Lung (tissue), 12 donors: ENCODE data around the gene FLT1. TPM values are rescaled to one million over a fixed set of nuclear protein-coding genes. Genes with fewer than 3 reads are reported as not detected.

ENCODE experiments used
- ATAC-seq: fragments of 200-7000 bp; cut with Tn5 transposase; one replicate; pipeline ENCODE4 v1.9.1; 2020; ENCODE audit warnings: moderate number of reproducible peaks; ENCODE audit not compliant: insufficient read depth, low FRiP score
- DNase-seq, 3 donors: peaks; one replicate each; pipeline ENCODE4 v3.0.0-alpha.2; 2013 to 2017
- H3K27ac ChIP-seq, 2 donors: one replicate each; pipeline ENCODE4 v1.5.1; 2013; ENCODE audit warnings: mild to moderate bottlenecking in 2 of 2, moderate library complexity in 2 of 2, control low read depth in 1 of 2, inconsistent platforms in 1 of 2, low read depth in 1 of 2, low read length in 1 of 2
- H3K27me3 ChIP-seq, 3 donors: one replicate each; pipeline ENCODE4 v1.5.1; 2013; ENCODE audit warnings: low read length in 2 of 3; ENCODE audit not compliant: control insufficient read depth in 3 of 3, insufficient read depth in 3 of 3
- H3K36me3 ChIP-seq, 4 donors: one replicate each; pipeline ENCODE4 v1.5.1; 2013; ENCODE audit warnings: low read length in 4 of 4, mild to moderate bottlenecking in 1 of 4, moderate library complexity in 1 of 4; ENCODE audit not compliant: control insufficient read depth in 4 of 4, insufficient read depth in 4 of 4
- H3K4me1 ChIP-seq, 5 donors: one replicate each; pipeline ENCODE4 v1.5.1; 2013; ENCODE audit warnings: low read length in 5 of 5, mild to moderate bottlenecking in 2 of 5, moderate library complexity in 1 of 5; ENCODE audit not compliant: control insufficient read depth in 5 of 5, insufficient read depth in 5 of 5
- H3K4me3 ChIP-seq: one replicate; pipeline ENCODE4 v1.5.1; 2013; ENCODE audit warnings: mild to moderate bottlenecking, control low read depth, moderate library complexity
- H3K9ac ChIP-seq, 2 donors: one replicate each; pipeline ENCODE4 v1.5.1; 2013; ENCODE audit warnings: low read length in 2 of 2, control low read depth in 1 of 2; ENCODE audit not compliant: insufficient read depth in 1 of 2
- H3K9me3 ChIP-seq, 4 donors: one replicate each; pipeline ENCODE4 v1.5.1; 2013; ENCODE audit warnings: low read length in 3 of 4, mild to moderate bottlenecking in 1 of 4, moderate library complexity in 1 of 4; ENCODE audit not compliant: control insufficient read depth in 4 of 4, insufficient read depth in 3 of 4
- CTCF ChIP-seq: IDR thresholded peaks from 2 replicates; pipeline ENCODE4 v1.5.1; 2012; ENCODE audit warnings: mild to moderate bottlenecking; ENCODE audit errors: control extremely low read depth, extremely low read depth
- WGBS, 2 donors: extraction: QIAGEN DNeasy Blood & Tissue Kit; methylation state at CpG; one replicate each; pipeline ENCODE4 v1.1.7; 2013; 5-methylcytosine and 5-hydroxymethylcytosine counted together
- polyA plus RNA-seq, 2 donors: library from polyadenylated mRNA; stranded (reverse); fragments of 200-250 nt; gene quantifications; one replicate each; pipeline ENCODE4 v1.2.1, GENCODE V29; 2013
- total RNA-seq, 2 donors: library from RNA; depleted of rRNA in 1 of 2; stranded (reverse); fragments of >200 nt in 1 of 2; gene quantifications; one replicate each; pipeline ENCODE4 v1.2.1, GENCODE V29; 2014 to 2021
- donor health status: control.
- donor health status: control.
- donor health status: Bipolar disorder and iron deficiency.
- donor health status: healthy.
- donor health status: DM: yes; HTN: yes; CAD: no.

Gene FLT1
- total and polyA plus RNA-seq, 4 donors, result 4.7 to 71.3 (median 42.2) TPM

DNA sequence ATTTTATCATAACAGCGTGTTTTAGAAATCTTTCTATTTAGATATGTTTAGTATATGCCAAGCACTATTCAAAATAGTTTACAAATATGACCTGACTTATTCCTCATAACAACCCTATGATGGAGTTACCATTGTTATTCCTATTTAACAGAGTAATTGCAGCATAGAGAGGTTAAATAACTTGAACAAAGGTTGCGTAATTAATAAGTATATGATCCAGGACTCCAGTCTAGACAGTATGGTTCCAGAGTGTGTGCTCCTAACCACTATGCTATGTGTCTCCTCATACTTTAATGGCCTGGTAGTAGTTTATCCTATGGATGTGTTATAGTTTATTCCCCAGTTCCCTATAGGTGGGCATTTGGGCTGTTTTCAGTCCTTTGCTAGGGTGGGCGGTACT is 211.3 kb downstream of the FLT1 start:
- DNase-seq (no peak), ATAC-seq (no peak)
- Histone ChIP-seq H3K27ac (no peak overlapping the region), H3K27me3 (no peaks in the 10 kb centered on the region), H3K36me3 (peaks cover 6 to 19% (median 13%) of the 10 kb centered on the region in 4 donors), H3K4me1 (no peaks in the 10 kb centered on the region), H3K9ac (no peak overlapping the region), H3K9me3 (no peaks in the 10 kb centered on the region), H3K4me3 (no peak overlapping the region)
- WGBS, 2 donors, result 97 to 99% methylated on average over 3 of the region's 3 CpGs
- no peak for TF ChIP-seq CTCF

DNA sequence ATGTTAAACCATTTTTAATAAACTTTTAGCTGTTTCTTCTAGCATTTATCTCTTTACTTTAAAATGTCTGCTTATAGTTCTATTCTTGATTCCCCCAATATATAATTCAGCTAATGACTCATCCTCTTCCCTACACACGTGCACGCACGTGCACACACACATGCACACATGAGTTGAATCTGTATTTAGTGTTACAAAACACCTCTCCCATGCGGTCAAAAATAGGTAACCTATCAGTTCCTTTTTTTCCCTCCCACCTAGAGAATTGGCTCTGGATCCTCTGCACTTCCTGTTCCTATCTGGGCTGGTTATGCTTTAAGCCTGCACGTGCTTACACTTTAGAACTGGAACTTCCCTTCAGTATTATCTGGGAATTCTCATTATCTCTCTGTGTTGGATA is 212.5 kb downstream of the FLT1 start:
- Histone ChIP-seq H3K36me3 (peaks cover 4 to 26% (median 17%) of the 10 kb centered on the region in 4 donors), H3K4me1 (no peaks in the 10 kb centered on the region), H3K27ac (no peak overlapping the region), H3K27me3 (no peaks in the 10 kb centered on the region), H3K9ac (no peak overlapping the region), H3K9me3 (no peaks in the 10 kb centered on the region), H3K4me3 (no peak overlapping the region)
- ATAC-seq (no peak), DNase-seq (no peak)
- WGBS, 2 donors, result 48 to 77% methylated on average over 5 of the region's 5 CpGs
- TF ChIP-seq CTCF, result no peak

DNA sequence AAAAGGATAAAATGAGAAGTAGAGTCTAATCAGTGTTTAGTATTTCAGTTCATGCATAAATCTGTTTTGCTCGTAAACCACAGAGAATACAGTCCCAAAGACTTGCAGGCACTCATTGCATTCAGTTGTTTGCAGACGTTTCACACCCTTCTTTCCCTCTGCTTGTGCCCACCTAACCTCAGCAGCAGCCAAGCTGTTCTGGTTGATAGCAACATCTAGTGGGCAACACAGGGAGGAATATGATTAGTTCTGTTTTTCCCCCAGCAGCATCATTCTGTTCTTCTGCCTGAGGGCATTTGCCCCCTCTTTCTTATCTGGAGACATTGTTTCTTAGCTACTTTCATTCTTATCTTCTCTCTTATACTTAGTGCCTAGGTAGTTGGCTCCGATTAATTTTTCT is 221.0 kb downstream of the FLT1 start:
- no peak overlapping the region for H3K27ac ChIP-seq
- ATAC-seq (no peak), DNase-seq (no peak)
- no peak overlapping the region for H3K9ac ChIP-seq
- no peaks in the 10 kb centered on the region for H3K4me1 ChIP-seq
- no peak for TF ChIP-seq CTCF
- 64 to 78% methylated on average over 3 of the region's 3 CpGs for WGBS, 2 donors
- H3K9me3 ChIP-seq, result no peaks in the 10 kb centered on the region
- H3K36me3 ChIP-seq, result peaks cover 7 to 26% (median 13%) of the 10 kb centered on the region in 4 donors
- H3K4me3 ChIP-seq, result no peak overlapping the region
- no peaks in the 10 kb centered on the region for H3K27me3 ChIP-seq

DNA sequence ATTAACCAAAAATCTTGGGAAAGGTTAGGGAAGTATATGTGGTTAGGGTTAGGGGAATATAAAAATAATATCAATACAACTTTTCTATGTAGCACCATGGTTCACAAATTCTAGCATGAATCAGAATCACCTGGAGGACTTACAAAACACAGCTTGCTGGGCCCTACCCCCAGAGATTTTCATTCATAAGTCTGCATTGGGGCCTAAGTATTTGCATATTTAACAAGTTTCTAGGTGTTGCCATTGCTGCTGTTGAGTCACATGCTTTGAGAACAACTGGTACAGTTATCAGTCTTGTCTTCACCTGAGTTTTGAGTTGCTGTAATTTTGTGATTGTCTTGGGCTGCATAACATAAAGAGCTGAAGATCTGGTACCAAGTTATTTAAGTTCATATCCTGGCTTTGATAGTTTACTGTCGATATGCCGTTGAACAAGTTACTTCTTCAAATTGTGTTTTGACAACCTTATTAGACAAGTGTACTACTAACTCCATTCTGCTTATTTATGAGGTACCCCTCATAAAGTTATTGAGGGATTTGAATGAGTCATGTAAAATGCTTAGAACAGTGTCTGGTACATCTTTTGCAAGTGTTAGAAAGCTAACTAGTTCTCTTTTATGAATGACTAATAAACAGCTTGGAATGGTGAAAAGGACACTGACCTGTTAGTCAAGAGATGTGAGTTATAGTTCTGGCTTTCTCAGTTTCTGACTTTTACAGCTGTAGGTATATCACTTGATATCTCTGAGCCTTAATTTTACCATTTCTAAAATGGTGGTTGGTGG is 223.7 kb downstream of the FLT1 start:
- H3K9me3 ChIP-seq, result no peaks in the 10 kb centered on the region
- WGBS, 2 donors, result 73 to 91% methylated on average over 2 of the region's 2 CpGs
- no peak for ATAC-seq
- DNase-seq, result no peak
- H3K9ac ChIP-seq, result no peak overlapping the region
- no peak for TF ChIP-seq CTCF
- H3K4me1 ChIP-seq, result no peaks in the 10 kb centered on the region
- H3K27ac ChIP-seq, result no peak overlapping the region
- peaks cover 2 to 19% (median 15%) of the 10 kb centered on the region in 4 donors for H3K36me3 ChIP-seq
- no peak overlapping the region for H3K4me3 ChIP-seq
- H3K27me3 ChIP-seq, result no peaks in the 10 kb centered on the region
